Nucleus accumbens (tissue), 56 donors: ENCODE data around the gene LYPD4.

Experiments
- DNase-seq, 56 donors: peaks; one replicate each; lab custom pipeline; 2025; lab: John Stamatoyannopoulos, UW

The LYPD4 gene, protein sequence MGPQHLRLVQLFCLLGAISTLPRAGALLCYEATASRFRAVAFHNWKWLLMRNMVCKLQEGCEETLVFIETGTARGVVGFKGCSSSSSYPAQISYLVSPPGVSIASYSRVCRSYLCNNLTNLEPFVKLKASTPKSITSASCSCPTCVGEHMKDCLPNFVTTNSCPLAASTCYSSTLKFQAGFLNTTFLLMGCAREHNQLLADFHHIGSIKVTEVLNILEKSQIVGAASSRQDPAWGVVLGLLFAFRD

DNA sequence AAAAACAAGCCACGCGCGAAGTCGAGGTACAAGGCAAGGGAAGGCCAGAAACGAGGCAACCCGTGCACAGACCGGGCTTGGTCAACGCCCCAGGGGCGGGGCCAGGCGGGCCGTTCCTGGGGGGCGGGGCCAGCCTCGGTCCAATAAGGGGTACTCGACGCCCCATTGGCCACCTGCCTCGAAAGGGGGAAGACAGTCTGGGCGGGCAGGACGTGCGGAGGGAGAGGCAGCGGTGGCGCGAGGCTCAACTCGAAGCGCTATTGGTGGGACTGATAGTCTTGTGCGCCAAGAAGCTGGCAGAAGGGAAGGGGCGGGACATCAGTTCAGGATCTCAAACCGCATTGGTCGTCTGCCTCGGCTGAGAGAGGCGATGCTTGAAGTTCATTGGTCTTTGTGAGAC is at the start of gene LYPD4:
TSS of gene LYPD4 (minus strand) at position 83 of the 400 bp plus-strand sequence. CDS start 5,398 bp downstream, outside the sequence.
- no peak for DNase-seq

DNA sequence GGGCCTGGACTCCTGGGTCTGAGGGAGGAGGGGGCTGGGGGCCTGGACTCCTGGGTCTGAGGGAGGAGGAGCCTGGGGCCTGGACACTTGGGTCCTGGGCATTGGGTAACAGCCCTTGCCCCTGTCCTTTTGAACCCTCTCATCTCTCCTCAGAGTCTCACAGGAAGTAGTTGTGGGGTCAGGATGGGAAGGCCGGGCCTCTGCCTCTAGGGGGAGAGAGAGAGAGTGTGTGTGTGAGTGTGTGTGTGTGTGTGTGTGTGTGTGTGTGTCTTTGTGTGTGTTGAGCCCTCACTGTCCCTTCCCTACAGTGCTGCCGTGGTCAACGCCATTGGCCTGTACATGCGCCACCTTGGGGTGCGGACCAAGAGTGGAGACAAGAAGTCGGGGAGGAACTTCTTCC is 49.4 kb upstream of the LYPD4 start:
- DNase-seq = no peak

DNA sequence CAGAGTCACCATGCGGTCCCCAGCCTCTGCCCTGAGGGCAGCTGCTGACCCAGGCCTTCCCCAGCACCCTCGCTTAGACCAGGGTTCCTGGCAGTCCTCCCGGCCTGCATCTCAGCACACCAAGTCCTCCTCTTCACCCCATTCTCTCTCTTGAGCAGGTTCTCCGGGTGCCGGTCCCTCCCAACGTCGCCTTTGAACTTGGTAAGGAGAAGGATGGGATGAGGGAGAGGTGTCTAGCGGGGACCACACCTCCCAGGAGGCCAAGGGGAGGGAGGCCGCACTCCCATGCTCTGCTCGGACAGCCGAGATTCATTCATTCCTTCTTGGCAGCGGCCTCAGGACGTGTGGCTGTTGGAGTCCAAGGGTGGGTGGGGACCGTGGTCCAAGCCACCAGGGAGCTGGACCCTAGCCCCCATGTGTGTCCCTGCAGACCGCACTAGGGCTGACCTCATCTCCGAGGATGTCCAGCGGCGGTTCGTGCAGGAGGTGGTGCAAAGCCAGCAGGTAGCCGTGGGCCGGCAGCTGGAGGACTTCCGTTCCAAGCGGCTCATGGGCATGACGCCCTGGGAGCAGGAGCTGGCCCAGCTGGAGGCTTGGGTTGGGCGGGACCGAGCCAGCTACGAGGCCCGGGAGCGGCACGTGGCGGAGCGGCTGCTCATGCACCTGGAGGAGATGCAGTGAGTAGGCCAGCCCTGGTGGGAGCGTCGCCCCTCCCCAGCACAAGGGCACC is 47.9 kb upstream of the LYPD4 start:
- no peak for DNase-seq

DNA sequence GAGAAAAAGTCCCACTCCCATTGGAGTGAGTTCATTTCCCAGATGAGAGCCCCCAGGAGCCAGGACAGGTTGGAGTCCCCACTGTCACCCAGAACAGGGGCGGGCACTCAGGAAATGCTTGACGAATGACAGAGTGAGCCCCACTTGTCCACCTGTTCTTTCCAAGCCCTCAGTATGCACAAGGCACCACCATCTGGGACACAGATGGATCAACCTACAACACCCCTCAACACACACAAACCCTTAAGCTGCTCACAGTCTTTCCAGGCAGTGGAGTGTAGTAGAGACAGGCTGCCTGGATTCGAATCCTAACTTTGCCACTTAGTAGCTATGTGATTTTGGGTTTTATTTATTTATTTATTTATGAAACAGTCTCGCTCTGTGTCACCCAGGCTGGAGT is 46.5 kb upstream of the LYPD4 start:
- DNase-seq = no peak

DNA sequence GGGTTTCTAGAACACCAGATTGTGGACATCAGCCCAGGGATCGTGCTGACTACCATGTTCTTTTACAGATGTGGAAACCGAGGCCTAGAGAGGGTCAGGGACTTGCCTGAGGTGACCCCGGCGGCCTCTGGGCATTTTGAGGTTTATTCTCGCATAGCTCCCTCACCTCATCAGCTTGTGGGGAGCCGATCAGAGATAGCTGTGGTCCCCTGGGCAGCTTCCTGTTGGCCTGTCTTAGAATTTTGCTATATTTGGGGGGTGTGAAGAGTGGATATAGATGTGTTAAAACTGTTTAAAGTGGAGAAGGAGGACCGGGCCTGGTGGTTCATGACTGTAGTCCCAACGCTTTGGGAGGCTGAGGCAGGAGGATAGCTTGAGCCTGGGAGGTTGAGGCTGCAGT is 45.4 kb upstream of the LYPD4 start:
- no peak for DNase-seq

DNA sequence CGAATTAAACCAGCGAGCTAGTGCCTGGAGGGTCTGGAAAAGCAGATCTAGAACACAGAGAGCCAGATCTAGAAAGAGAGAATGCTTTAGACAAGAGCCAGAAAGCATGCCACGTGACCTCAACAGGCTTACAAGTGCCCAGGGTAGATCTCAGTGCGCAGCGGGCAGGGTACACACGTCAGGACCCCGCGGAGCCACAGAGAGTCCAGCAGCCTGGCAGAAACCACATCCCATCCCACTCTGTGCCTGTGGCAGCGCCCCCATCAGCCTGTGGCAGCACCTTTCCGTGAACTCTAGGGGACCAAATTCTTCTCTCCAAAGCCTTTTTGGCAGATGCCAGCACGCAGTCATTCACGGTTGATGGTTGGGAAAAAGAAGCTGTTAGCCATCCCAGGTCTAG is 44.4 kb upstream of the LYPD4 start:
- DNase-seq = no peak

DNA sequence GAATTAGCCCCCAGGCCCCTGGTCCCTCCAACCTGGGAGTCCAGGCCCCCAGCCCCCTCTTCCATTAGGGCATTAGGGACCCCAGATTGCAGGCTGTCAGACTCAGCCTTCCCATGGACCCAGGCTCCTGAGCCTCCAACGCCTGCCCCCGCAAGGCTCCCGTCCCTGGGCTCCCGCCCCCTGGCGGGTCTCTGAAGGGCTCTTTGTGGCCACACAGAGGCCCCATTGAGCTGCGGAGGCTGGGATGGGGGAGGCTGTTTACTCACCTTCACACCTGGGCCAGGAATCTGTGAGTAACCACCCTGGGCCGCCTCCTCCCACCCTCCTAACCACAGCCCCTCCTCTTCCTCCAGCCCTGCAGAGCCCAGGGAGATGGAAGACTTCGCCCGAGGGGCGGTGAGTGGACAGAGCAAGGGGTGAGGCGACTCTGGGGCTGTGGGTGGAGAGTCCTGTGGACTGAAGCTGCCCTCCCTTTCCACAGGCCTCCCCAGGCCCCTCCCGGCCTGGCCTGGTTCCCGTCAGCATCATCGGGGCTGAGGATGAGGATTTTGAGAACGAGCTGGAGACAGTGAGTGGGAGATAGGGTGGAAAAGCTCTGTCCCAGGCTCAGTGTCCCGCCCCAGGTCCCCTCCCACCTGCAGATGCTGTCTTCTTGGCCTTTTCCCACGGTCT is 43.4 kb upstream of the LYPD4 start:
- peak in 43 of 56 donors; percentile 6 to 76 (median 41) for DNase-seq

DNA sequence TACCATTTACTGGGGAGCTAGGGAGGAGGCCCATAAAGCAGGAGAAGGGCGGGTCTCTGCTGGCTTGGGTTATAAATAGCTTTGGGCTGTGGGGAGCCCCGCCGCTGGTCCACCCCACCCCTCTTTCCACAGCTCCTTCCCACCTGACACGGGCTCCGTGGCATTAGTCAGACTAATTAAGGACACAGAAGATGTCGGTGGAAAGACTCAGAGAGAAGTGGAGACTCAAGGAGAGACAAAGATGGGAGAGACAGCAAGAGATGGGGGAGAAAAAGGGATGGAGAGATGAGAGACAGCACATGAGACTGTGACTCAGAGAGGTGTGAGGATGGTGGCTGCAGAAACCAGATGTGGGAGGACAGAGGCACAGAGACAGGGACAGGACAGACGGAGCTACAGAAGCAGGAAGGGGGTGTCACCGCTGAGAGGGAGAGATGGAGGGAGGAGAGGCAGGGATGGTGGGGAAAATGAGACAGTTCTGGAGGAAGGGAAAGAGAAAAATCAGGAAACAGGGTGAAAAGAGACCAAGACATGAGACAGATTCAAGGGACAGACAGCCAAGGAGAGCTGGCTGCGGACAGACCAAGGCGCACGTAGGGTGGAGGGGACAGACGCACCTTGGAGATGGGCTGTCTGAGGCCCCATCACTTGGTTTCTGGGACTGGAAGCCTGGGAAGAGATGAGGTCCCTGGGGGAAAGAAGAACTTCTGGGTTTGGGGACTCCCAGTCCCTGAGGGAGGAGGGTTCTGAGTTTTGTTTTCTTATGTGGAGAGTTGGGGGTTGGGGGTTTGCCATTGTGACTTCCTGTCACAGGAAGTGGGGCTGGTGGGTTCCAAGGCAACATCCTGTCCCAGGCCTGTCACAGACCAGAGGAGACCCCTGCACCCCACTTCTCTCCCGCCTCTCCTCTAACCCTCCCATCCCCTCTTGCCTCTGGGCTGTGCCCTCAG is 42.6 kb upstream of the LYPD4 start:
- no peak for DNase-seq

DNA sequence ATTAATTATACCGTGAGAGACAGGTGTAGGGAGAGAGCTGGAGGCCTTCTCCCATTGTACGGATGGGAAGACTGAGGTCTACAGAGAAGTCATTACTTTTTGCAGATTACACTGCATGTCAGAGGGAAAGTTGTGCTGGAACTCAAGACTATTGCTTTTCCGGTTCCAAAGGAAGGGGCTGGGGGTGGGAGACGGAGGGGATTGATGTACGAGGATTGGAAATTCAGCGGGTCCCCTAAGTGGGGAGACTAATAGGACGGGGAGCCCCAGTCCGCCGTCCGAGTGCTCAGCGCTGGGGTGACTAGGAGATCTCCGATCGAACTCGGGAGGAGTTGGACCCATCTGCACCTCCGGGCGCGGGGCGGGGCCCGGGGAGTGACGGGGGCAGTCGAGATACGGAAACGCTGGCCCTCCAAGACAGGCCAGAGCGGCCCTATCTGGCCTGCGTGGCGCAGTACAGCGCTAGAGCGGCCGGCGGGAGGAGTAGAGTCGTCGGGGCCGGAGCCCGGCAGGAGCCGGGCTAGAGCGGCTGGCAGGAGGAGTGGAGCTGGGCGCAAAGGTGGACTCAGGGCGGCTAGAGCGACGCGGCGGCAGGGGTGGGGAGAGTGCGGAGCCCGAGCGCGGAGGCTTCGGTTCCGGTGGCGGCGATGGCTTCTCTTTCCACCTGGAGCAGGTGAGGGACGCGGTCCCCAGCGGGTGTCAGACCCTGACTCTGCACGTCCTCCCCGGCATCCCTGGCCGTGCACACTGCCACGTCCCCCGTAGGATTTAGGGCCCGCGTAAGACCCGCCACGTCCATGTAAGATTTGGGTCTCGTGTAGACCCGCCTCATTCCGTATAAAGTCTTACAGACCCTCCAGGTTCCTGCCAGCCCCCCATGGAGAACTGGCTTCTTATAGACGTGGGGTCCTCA is 39.6 kb upstream of the LYPD4 start:
- peak; percentile 48 to 97 (median 90) for DNase-seq

DNA sequence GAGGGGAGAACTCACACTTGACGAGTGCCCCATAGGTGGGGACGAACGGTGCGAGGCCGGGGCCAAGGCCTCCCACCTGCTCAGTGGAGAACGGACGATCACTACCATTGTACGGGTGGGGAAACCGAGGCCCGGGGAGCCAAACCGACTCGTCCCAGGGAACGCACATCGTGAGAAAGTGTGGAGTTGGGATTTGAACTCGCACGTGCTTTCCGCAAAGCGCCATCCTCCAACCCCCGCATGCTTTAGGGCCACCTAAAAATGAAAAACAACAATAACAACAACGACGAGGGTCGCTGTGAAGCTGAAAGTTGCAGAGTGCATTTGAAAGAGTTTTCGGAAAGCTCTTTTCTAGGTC is 39.0 kb upstream of the LYPD4 start:
- DNase-seq = no peak

DNA sequence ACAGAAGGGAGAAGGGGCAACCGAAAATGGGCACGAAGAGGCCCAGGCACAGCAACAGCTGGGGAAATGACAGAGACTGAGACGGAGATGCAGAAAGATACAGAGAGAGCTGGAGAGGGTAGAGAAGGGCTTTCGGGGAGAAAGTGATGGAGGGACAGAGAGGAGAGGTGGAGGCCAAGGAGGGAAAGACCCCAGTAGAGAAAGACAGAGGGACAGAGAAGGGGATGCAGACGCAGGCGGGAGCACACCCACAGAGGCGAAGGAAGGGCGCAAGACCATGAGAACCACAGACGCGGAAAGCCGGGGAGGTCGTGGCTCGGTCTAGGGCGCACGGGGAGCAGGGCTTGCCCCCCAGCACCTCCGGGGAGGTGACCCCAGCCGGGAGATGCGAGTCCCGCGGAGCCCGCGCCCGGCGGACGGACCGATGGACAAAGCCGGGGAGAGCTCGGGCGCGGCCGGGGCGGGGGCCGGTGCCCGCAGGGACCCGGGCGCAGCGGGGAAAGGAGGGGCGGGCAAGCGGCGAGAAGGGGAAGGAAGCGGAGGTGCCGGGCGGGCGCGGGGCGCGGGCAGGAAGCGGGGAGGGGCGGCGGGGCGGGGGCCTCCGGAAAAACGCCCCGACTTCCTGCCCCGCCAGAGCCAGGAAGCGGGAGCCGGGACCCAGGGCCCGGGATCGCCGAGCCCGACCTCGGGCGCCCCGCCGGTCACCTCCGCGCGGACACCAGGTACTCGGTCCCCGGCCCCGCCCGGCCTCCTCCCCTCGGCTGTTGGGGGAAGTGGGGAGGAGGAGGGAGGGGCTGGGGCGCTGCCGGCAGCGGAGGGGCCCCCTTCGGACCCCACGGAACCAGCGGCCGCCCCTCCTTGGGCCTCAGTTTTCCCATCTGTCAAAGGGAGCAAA is 38.3 kb upstream of the LYPD4 start, which contains the start of gene ARHGEF1:
TSS of gene ARHGEF1 (plus strand) at position 617 of the 895 bp plus-strand sequence. CDS start 4,899 bp downstream, outside the sequence.
- DNase-seq = peak in 10 of 56 donors; percentile 7 to 50 (median 21)

DNA sequence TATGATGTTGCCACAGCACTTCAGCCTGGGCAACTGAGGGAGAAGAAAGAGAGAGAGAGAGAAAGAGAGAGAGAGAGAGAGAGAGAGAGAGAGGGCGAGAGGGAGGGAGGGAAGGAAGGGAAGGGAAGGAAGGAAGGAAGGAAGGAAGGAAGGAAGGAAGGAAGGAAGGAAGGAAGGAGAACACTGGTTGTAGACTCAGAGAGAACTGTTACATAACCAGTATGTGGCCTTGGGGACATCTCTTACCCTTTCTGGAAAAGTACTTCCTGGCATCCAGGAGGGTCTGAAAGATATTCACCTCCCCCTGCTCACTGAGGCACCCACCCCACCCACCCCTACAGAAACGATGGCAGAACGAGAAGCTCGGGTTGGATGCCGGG is 35.8 kb upstream of the LYPD4 start:
- DNase-seq = no peak

DNA sequence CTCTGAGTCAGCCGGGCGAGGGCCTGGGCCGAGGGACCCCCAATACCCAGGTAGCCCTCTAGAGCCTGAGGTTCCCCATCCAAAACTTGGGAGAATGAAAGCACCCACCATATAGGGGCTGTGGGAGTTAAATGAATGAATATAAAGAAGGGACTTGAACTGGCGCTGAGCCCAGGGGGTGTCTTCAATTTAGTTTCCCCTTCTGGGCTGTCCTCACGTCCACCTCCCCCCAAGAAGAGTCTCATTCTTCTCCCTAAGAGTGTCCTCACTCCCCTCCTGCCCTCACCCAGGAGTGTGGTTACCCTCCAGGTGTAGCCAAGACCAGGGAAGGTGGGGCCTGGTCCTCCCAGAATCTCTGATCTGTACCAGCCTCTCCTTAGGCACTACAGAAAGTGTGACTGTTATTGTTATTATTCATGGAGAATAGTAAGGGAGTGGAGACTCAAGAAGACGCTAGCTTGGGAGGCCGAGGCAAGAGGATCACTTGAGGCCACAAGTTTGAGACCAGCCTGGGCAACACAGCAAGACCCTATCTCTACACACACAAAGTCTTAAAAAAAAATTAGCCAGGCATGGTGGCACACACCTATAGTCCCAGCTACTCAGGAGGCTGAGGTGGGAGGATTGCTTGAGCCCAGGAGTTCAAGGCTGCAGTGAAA is 35.3 kb upstream of the LYPD4 start:
- DNase-seq = no peak

DNA sequence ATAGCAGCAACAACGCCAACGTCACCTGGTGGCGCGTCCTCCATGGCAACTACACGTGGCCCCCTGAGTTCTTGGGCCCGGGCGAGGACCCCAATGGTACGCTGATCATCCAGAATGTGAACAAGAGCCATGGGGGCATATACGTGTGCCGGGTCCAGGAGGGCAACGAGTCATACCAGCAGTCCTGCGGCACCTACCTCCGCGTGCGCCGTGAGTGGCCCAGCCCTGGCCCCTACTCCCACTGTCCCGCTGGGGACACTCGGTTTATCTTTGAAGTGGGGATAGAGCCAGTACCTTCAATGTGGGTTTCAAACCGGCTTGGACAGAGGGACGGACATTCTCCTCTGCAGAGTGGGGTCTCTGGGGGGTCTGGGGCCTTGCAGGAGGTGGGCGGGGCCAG is 34.6 kb upstream of the LYPD4 start:
- DNase-seq = no peak

DNA sequence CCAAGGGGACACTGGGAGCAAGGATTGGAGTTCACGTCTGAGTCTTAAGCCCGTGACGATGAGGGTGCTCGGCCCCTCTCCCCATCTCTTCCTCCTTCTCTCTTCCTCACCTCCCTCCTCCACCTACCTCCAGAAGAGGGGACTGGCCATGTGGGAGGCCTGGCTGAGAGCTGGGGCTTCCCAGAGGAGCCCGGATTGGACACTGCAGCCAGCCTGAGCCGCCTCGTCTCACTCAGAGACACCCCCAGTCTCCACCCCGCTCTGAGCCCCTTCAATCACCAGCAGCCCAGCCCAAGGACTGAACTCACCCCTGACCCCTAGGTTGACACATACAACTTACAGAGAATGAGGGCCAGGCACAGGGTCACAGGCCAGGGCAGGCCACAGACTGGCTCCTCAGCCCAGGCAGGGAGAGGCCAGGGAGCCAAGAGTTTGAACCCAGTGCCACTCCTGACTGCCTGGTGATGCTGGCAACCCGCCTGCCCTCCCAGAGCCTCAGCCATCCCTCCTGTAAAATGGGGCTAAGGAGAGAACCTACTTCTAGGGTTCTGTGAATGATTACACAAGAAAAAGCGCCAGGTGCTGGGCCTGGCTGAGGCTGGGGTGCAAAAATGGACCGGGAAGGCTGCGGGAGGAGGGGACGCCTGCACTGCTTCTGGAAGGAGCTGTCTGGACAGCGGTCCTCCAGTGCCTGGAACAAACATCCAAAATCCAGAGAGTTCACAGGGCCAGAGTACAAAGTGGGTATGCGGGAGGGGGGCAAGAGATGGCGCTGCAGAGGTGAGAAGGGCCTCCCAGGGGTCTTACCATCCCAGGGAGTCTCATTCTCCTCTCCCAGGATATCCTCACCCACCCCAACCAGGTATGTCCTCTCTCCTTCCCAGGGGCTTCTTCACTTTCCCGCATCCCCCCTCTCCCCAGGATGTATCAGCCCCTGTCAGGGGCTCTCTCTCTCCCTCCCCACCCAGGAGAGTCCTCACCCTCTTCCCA is 33.7 kb upstream of the LYPD4 start:
- DNase-seq = no peak
